ENCODE data around the gene ZBTB16.

The ZBTB16 gene

DNA sequence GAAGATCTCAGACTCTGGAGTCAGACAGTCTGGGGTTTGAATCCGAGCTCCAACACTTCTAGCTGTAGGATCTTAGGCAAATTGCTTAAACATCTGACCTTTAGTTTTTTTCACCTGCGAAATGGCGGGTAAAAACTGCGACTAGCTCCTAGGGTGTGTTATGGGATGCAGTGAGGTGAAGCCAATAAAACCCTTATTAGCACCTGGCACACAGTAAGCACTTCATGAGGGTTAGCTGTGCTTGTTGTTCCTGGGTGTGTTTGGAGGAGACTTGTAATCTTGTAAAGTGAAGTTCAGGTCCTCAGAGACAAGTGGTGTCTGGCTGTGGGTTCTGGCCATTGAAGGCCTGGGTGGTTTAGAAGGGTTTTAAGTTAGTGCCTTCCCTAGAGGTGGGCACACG lies 68.9 kb downstream of the ZBTB16 start:
- DNase-seq (ENCODE audit: insufficient read length, low spot score) = no peak
- no peak for TF ChIP-seq CTCF (IDR thresholded peaks at IDR 0.05; ENCODE audit: insufficient read depth, missing control alignments)
- no peak for FAIRE-seq

DNA sequence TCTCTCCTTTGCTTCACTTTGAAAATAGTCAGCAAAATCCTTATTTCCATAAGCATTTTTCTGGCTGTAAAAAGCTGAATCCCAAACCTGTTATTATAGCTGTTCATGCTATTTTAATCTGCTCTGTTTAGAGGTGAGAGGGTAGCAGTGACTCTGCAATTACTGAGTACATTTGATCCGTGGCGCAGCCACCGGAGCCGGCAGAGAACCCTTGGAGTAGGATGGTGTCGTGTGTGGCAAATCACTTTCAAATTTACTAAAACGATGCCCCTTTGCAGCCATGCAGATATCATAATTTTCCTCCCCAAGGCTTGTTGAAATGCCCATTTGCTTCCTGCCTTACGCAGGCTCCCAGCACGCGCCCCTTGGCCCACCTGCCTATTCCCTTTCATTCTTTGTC lies 69.6 kb downstream of the ZBTB16 start:
- TF ChIP-seq CTCF (IDR thresholded peaks at IDR 0.05; ENCODE audit: insufficient read depth, missing control alignments) = no peak
- DNase-seq (ENCODE audit: insufficient read length, low spot score) = no peak
- no peak for FAIRE-seq

- FAIRE-seq = no peak
- TF ChIP-seq CTCF (IDR thresholded peaks at IDR 0.05; ENCODE audit: insufficient read depth, missing control alignments) = no peak
- DNase-seq (ENCODE audit: insufficient read length, low spot score) = no peak
Measured at GRCh38 chr11:114129699-114130098, 70.2 kb downstream of the ZBTB16 start.

GRCh38 chr11:114130115-114130576 lies 70.6 kb downstream of the ZBTB16 start:
- no peak for TF ChIP-seq CTCF (IDR thresholded peaks at IDR 0.05; ENCODE audit: insufficient read depth, missing control alignments)
- FAIRE-seq = no peak
- no peak for DNase-seq (ENCODE audit: insufficient read length, low spot score)

DNA sequence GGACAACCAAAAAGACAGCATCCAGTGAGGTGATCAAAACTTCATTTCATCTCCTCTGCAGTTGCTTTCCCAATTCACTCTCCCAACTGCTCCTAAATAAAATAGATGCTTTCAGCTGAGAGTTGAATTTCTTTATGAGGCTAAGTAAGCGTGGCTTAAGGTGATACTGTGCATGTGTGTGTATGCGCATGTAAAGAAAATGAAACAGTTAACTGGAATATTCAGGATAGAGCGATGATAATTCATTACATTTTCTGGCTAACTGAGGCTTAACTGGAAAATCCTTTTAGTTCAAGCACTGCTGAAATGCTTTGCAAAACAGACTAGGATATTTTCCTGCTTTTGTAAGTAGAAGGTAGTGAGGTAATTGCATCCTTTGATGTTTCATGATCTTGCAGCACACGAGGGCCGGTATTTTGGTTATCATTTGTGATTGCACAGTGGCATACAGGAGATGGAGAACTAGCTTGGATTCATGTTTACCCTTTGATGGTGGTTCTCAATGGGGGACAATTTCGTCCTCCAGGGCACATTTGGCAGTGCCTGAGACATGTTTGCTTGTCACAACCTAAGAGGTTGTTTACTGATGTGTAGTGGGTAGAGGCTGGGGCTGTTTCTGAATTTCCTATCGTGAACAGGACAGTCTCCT lies 71.2 kb downstream of the ZBTB16 start:
- FAIRE-seq (no peak), DNase-seq (ENCODE audit: insufficient read length, low spot score) (no peak)
- no peak for TF ChIP-seq CTCF (IDR thresholded peaks at IDR 0.05; ENCODE audit: insufficient read depth, missing control alignments)

DNA sequence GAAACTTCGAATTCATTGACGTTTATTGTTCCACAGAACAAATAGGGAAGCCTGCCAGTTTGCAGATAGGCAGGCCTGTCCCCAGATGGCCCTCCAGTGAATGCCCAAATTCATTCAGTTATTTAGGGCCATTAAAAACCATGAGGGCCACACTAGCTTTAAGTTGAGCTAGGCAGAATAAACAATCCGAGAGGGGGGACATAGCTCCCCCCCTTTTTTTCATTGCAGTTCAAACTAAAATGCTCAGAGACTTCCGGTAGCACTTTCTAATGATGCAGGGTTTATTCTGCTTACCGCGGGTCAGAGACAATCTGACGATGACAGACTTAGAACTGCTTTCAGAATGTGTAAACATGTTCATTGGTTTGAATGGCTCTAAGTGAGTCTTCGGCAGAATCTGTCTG lies 72.0 kb downstream of the ZBTB16 start:
- TF ChIP-seq CTCF (IDR thresholded peaks at IDR 0.05; ENCODE audit: insufficient read depth, missing control alignments) = no peak
- FAIRE-seq = no peak
- no peak for DNase-seq (ENCODE audit: insufficient read length, low spot score)

DNA sequence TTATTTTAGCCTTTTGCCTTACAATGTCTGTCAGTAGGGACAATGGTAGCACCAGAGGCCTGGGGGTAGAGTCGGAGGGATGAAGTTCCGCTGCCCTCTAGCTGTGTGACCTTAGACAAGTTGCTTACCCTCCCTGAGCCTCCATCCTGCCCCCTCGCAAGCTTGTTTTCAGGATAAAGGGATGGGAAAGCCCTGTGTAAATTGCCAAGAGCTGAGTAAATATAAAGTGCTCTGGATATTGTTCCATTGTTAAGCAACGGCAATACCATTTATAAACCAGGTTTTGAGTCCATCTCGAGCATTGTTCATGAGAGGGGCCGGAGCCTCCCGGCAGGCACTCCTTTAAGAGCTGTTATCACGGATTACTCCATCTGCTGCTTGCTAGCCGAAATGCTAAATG lies 72.9 kb downstream of the ZBTB16 start:
- no peak for FAIRE-seq

More for the DNA sequence above, 72.9 kb downstream of the ZBTB16 start:
- no peak for TF ChIP-seq CTCF (IDR thresholded peaks at IDR 0.05; ENCODE audit: insufficient read depth, missing control alignments)
- DNase-seq (ENCODE audit: insufficient read length, low spot score) = no peak

Data from D721Med (cell line).